HL-60 (cell line): ENCODE measurements around the gene OR52H1.

Source experiments
- CTCF ChIP-seq: IDR thresholded peaks from one replicate; pipeline ENCODE4 v1.5.1; 2011; ENCODE audit warnings: low read length, control low read depth, inconsistent platforms; ENCODE audit not compliant: insufficient read depth
- POLR2AphosphoS5 ChIP-seq: IDR thresholded peaks from 2 replicates; pipeline ENCODE4 v1.6.1; 2012; ENCODE audit warnings: low read depth
- REST ChIP-seq: IDR thresholded peaks from 2 replicates; pipeline ENCODE4 v1.6.1; 2012; ENCODE audit warnings: low read depth; ENCODE audit not compliant: insufficient replicate concordance
- SPI1 ChIP-seq: IDR thresholded peaks from 2 replicates; pipeline ENCODE4 v1.6.1; 2012; ENCODE audit warnings: low read depth, mild to moderate bottlenecking, borderline replicate concordance

GRCh38 chr11:5550440-5551095 lies 2.2 kb upstream of the OR52H1 start:
- TF ChIP-seq CTCF = no peak
- no peak for TF ChIP-seq POLR2AphosphoS5
- no peak for TF ChIP-seq REST
- TF ChIP-seq SPI1 = no peak
